Vein endothelial cell (primary cell): ENCODE results near the gene IFIT3. TPM values are rescaled to one million over a fixed set of nuclear protein-coding genes. Genes with fewer than 3 reads are reported as not detected.

Experiments used
- total RNA-seq: library from RNA; depleted of rRNA; stranded (reverse); fragments of >200 nt; gene quantifications from 2 replicates; pipeline ENCODE4 v1.2.3, GENCODE V29; 2012

IFIT3 gene
- 5.4 and 7.5 TPM in 2 replicates for total RNA-seq

GRCh38 chr10:89327803-89328441 lies at the start of gene IFIT3:
TSS of gene IFIT3 (plus strand) at chr10:89327997. CDS start at chr10:89328074, 77 bp downstream.

DNA sequence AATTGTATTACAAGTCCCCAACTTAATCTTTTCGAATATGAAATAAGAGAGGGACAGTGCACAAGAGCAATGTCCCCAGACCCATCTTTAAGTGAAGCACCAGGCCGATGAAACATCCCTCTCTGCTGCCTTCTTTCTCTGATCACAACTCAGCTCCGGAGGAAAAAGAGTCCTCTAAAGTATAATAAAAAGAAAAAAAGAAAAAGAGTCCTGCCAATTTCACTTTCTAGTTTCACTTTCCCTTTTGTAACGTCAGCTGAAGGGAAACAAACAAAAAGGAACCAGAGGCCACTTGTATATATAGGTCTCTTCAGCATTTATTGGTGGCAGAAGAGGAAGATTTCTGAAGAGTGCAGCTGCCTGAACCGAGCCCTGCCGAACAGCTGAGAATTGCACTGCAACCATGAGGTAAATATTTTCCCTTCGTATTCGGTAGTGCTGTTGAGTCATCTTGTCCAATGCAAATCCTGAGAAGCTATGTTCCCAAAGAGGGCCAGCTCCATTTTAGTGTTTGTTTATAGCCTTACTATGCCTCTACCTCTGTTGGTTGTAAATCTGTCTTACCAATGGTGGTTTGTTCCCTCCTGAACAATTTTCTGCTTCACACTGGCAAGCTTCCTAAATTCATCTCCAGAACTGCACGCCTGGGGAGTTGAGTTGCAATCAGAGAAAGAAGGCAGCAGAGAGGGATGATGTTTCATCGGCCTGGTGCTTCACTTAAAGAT lies 25.9 kb upstream of the IFIT3 start, which contains the start of gene IFIT2:
Gene IFIT2 (plus strand): TSS at position 326 of the 725 bp plus-strand sequence. CDS start 78 bp downstream, at position 404.

DNA sequence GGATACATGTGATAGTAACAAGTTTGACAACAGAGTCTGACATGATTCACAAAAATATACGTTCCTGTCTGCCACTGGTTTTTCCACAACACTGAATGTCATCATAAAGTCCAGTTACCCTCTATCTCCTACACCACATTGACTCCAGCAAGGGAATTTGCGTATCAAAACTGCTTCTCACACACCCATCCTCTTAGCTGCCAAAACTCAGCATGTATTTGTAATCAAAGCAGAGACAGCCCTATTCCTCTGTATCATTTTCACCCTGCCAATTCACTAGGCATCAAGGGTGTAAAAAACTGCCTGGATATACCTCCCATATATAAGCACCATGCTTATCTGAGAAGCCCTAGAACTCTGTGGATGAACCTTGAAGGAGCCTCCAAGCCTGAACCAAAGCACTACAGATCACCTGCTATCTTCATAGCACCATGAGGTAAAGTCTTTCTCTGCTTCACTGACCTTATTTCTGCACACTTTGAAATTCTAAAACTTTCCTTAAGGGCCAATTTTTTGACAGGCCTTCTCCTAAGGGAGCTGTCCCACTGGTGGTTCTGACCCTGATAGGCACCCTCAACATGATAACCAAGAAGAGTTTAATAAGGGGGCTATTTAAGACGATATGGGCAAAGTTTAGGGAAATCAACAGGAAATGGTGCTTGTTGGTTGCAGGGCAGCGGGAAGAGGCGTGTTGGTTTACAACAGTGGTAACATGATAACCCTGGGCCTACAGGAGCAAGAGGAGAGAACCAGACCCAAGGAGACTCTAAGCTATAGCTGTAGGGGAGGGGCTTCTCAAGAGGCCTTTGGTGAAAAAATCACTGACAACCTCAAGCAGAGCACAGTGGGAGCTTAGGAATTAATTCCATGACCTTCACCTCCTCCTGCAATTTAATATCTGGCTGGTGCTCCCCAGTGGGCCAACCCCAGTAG lies 50.2 kb downstream of the IFIT3 start, which contains the start of gene IFIT1B:
Gene IFIT1B (plus strand): TSS at position 352 of the 933 bp plus-strand sequence. CDS start 80 bp downstream, at position 432.

Other genes with a start within 250 kb of the IFIT3 start
- gene CH25H, start 120.7 kb upstream of the IFIT3 start, total RNA-seq: 3.2 and 8.5 TPM in 2 replicates
- 23.8 and 40.4 TPM in 2 replicates for gene LIPA, start 76.2 kb upstream of the IFIT3 start, total RNA-seq
- 2.3 and 2.7 TPM in 2 replicates for gene IFIT2, start 26.0 kb upstream of the IFIT3 start, total RNA-seq
- gene IFIT1B, start 50.1 kb downstream of the IFIT3 start, total RNA-seq: not detected in 2 replicates
- 1.3 and 1.6 TPM in 2 replicates for gene IFIT1, start 64.6 kb downstream of the IFIT3 start, total RNA-seq
- gene IFIT5, start 86.6 kb downstream of the IFIT3 start, total RNA-seq: 3.6 and 12.6 TPM in 2 replicates
- 0.10 and 0.65 TPM in 2 replicates for gene SLC16A12, start 207.6 kb downstream of the IFIT3 start, total RNA-seq